NCI-H2171 treated with DMSO at 0.1 percent for 48 hours (cell line): ENCODE measurements around the gene RUVBL1.
"Not testable (repeated sequence)": the region's sequence is repeated elsewhere in the genome, so short reads cannot be mapped to it uniquely, and the experiment has no call there.

ENCODE experiments used
- DNase-seq: peaks from one replicate; lab custom pipeline; 2025; lab: John Stamatoyannopoulos, UW

RUVBL1 gene

GRCh38 chr3:128123538-128124368 is at the start of gene RUVBL1:
Gene RUVBL1 (minus strand): TSS chr3:128123812. CDS start chr3:128123724, 88 bp downstream.
- DNase-seq, result peak; percentile 100

GRCh38 chr3:128173200-128173599 is 49.6 kb upstream of the RUVBL1 start:
- DNase-seq, result no peak

- DNase-seq, result peak; percentile 78
Observed at GRCh38 chr3:128170866-128171516, 47.4 kb upstream of the RUVBL1 start.

GRCh38 chr3:128168836-128169235 is 45.2 kb upstream of the RUVBL1 start:
- DNase-seq, result no peak

GRCh38 chr3:128167973-128168674 is 44.5 kb upstream of the RUVBL1 start:
- no peak for DNase-seq

- DNase-seq, result no peak
Observed at GRCh38 chr3:128167646-128167972, 44.0 kb upstream of the RUVBL1 start.

- DNase-seq, result no peak
Observed at GRCh38 chr3:128166971-128167453, 43.4 kb upstream of the RUVBL1 start.

- DNase-seq, result no peak
Observed at GRCh38 chr3:128163432-128163831, 39.8 kb upstream of the RUVBL1 start.

GRCh38 chr3:128160661-128161060 is 37.0 kb upstream of the RUVBL1 start:
- DNase-seq, result no peak

GRCh38 chr3:128155616-128156360 is 32.2 kb upstream of the RUVBL1 start:
- DNase-seq, result no peak

GRCh38 chr3:128154354-128154753 is 30.7 kb upstream of the RUVBL1 start:
- not testable (repeated sequence) for DNase-seq

GRCh38 chr3:128153156-128154041 is 29.8 kb upstream of the RUVBL1 start, which contains the start of gene EEFSEC:
Gene EEFSEC (plus strand): TSS chr3:128153481. CDS start chr3:128153508, 27 bp downstream.
- DNase-seq, result peak; percentile 83

GRCh38 chr3:128152419-128153155 is 29.0 kb upstream of the RUVBL1 start:
- no peak for DNase-seq

GRCh38 chr3:128151758-128152274 is 28.2 kb upstream of the RUVBL1 start:
- DNase-seq, result no peak

GRCh38 chr3:128149650-128150049 is 26.0 kb upstream of the RUVBL1 start:
- DNase-seq, result no peak

- no peak for DNase-seq
Observed at GRCh38 chr3:128146201-128146600, 22.6 kb upstream of the RUVBL1 start.

GRCh38 chr3:128145279-128145678 is 21.7 kb upstream of the RUVBL1 start:
- no peak for DNase-seq

- DNase-seq, result no peak
Observed at GRCh38 chr3:128144512-128145187, 21.0 kb upstream of the RUVBL1 start.

- DNase-seq, result no peak
Observed at GRCh38 chr3:128143496-128143895, 19.9 kb upstream of the RUVBL1 start.
